Stimulated activated CD8-positive, alpha-beta memory T cell treated with anti-CD3 and anti-CD28 coated beads, Interleukin-7, amount 100 ng/mL, for 1 hour (primary cell): ENCODE results near the gene ZDHHC5.

Experiments used
- DNase-seq, 2 donors: peaks; one replicate each; pipeline ENCODE4 v3.0.0-alpha.2; 2020; ENCODE audit warnings: low read depth in 2 of 2

ZDHHC5 gene

DNA sequence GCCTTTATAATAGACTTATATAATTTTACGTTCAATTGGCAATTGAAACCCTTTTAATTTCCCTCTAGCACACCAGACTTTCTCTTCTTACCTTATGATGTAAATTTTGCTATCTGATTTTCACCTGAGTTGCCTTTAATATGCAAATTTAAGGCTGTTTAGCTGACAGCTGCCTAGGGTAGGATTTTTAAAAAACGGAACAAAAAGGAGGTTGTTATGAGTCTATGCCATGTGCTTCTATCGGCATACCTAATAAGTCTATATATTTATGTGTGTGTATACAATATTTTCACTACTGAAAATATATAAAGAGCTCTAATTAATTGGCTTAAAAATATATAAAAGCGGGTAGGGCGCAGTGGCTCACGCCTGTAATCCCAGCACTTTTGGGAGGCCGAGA, 61.6 kb downstream of the ZDHHC5 start:
- no peak for DNase-seq

DNA sequence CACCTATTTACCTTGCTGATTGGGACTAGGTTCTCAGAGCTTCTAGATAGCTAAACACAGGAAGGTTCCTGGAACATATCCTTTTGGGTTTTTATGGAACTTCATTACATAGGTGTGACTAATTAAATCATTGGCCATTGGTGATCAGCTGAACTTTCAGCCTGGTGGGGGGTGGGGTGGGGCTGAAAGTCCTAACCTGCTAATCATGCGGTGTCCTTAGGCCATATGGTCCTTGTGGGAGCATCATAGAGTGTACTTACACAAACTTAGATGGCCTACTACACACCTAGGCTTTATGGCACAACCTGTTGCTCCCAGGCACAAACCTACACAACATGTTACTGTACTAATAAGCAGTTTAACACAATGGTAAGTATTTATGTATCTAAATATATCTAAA, 64.7 kb downstream of the ZDHHC5 start:
- DNase-seq = no peak

DNA sequence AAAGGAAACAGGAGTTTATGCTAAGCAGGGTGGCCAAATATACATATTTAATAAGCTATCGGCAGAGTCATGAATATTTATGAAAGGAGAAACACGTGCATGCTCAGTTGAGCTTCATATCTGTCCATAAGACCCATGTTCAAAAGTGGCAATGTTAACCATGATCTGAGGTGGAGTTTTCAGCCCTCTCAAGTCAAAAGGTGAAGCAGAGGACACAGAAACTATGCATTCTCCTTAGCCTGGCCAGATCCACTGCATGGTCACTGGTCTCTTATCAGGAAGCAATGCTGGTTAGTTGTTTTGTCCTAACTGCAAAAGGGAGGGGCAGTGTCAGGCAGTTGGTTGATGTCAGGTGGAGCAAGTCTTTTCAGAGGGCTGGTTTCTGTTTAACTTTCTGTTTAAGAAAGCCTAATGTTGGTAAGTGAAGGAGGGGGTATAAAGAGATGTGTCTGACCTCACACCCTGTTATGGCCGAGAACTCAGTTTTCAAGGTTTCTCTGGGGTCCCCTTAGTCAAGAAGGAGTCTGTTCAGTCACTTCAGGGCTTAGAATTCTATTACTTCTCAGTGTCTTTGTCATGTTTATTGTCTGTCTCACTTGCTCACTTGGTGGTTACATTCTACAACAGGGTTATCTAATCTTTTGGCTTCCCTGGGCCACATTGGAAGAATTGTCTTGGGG, 67.8 kb downstream of the ZDHHC5 start:
- no peak for DNase-seq

DNA sequence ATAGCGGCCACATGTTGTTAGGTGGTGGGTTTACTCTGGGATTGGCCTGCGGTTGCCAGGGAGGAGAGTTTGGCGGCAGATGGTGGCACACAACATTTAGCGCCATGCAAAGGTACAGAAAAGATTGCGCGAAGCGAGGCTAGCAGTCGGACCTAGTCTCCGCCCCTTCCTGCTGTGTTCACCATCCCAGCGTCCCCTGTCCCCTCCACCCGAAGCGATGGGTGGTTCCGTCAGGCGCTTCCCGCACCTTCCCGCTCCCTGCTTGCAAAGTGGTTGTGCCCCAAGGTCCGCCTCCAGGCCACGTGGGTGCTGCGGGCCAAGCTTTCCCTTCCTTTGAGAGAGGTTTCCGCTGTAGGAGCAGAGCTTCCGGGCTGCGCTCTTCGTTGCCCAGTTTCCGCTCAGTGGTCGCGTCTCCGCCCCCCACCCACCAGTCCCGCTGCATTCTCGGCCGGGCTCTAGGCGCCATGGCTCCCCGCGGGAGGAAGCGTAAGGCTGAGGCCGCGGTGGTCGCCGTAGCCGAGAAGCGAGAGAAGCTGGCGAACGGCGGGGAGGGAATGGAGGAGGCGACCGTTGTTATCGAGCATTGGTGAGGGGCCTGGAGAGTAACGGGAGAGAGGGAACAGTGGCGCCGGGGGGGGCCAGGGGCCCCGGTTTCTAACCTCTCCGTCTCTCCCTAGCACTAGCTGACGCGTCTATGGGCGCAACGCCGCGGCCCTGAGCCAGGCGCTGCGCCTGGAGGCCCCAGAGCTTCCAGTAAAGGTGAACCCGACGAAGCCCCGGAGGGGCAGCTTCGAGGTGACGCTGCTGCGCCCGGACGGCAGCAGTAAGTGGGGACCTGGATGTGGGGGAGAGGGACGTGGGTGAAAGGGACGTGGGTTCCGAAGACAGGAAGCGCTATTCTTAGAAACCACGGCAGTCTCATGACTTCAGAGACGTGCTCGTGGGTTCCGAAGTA, 73.5 kb downstream of the ZDHHC5 start, which contains the start of gene SELENOH:
Gene SELENOH (plus strand): TSS at position 360 of the 955 bp plus-strand sequence. CDS start 105 bp downstream, at position 465.
- peak; percentile 76 to 77 for DNase-seq

DNA sequence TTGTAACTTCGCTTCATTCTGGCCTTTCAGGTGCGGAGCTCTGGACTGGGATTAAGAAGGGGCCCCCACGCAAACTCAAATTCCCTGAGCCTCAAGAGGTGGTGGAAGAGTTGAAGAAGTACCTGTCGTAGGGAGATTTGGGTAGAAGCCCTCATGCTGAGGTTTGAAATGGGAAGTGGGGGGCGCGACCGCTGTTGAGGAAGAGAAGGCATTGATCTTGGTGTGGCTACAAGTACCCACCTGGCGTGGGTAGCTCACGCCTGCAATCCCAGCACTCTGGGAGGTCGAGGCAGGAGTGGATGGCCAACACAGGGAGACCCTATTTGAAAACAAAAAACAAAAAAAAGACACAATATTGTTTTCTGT, 74.2 kb downstream of the ZDHHC5 start:
- DNase-seq = no peak

DNA sequence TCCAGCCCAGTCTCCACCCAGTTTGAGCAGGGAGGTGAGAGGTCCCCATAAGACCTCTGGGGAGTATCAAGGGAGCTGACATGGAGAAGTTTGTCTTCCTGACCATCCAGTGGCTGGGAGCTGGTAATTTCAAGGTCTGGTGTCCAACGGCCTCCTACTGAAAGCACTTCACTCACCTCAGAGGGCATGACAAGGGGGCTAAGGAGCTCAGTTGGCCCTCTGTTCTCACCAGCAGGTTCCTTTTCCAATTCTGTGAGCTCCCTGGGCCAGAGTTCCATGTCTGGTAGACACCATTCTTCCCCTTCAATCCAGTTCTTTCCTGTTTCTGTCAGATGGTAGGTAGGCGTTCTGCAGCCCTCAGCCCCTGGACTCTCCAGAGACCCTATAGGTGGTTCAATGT, 76.4 kb downstream of the ZDHHC5 start:
- no peak for DNase-seq

DNA sequence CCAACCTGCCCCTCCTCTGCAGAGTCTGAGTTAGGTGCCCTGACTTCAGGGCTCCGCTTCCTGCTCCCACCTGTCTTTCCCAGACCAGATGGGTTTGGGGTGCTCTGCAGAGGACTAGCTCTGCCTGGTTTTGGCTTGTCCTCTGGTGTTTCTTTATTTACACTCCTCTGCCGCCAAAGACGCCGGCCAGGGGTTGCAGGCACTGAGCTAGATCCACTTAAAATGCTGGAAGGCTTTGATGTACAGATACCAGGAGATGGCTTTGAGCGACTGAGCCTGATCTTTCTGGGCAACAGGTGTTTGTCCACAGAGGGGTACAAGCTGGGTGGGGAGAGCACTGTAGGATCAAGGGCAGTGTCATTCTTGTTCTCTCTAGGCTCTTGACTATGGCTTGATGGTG, 77.3 kb downstream of the ZDHHC5 start:
- no peak for DNase-seq

DNA sequence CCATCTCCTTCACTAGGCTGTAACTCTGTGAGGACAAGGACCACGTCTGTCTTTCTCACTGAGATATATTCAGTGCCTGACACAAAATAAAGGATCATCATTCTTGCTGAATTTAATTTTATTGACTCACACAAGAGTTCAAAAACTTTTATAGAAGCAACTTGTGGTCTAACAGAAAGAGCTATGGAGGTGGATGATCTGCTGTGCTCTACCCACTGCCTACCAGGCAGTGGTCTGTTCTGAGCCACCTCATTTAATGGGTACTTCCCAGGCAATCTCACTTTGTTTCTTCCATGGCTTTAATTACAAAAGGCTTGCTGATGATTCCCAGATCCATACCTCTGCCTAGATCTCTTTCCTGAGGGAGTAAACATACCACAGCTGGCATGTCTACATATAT, 79.0 kb downstream of the ZDHHC5 start:
- DNase-seq = no peak
